HG03558 (cell line): ENCODE results near the gene ATF6.

Experiments
- ATAC-seq: cut with Tn5 transposase; IDR thresholded peaks from one replicate; pipeline ENCODE4 v1.9.1; 2021; ENCODE audit warnings: moderate number of reproducible peaks; ENCODE audit not compliant: unreplicated experiment; ENCODE audit errors: extremely low read depth

ATF6 gene

DNA sequence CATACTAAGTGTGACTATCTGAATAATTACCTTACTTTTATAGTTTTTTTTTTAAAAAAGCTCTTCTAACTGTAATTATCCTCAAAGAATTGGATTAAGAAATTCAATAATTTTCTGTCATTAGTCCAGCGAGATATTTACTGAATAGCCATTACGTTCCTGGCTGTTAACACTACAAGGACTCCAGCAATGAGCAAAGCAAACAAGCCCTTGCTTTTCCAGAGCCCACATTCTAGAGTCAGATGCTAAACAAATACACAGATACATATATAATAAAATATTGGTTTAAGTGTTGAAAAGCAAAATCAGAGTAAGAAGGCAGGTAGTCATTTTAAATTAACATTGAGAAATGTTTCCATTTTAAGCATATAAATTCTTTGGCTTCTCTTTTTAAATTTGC is 118.4 kb downstream of the ATF6 start:
- no peak for ATAC-seq

DNA sequence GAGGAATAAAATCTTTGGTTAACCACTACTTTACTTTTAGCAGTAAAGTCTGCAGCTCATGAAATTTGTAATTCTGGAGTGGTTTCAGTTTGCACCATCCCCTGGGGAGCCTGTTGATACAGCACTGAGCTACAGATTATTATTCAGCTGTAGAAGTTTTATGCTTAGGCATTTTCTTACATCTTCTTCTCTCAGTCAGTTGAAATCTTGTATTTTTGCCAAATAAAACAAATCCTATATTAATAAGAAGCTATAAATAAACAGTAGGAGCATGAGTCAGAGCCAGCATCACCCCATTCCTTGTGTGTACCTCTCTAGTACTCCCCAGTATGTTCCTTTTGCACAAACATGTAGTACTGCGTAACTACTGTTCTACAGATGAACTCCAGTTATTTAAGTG is 118.9 kb downstream of the ATF6 start:
- no peak for ATAC-seq

GRCh38 chr1:161885759-161886158 is 119.6 kb downstream of the ATF6 start:
- no peak for ATAC-seq

DNA sequence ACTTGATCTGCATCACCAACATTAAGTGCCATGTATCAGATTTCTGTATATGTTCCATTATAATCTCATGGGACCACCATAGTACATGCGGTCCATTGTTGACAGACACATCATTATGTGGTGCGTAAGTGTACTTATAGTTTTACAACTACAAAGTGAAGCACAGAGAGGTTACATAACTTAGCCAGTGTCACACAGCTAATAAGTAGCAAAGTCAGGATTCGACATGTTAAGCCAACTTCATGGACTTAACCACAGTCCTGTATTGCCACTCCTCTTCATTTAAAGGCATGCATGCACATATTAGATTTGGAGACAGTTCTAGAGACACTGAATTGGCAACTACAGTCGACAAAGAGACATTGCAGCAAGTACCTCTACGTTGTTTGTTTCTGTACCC is 120.5 kb downstream of the ATF6 start:
- no peak for ATAC-seq

- no peak for ATAC-seq
Measured at GRCh38 chr1:161887730-161888287, 121.7 kb downstream of the ATF6 start.

DNA sequence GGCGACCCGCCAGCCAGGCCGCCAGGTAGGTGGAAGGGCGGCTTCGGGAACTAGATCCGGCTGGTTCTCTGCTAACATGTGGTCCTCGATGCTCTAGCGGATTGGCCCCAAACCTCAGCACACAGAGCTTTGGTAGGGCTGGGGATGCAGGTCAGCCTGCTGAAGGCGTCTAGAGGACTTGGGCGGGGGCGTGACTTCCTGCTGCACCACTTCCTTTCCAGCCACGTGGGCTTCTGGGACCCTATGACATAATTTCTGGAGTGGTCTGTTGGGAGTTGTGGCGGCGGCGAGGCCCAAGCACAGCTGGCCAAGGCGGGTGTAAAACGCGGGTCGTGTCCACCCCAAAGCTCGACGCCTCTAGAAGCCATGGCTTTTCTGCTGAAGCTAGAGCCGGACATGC is 124.5 kb downstream of the ATF6 start:
- no peak for ATAC-seq

- no peak for ATAC-seq
Measured at GRCh38 chr1:161899091-161899490, 133.0 kb downstream of the ATF6 start.

DNA sequence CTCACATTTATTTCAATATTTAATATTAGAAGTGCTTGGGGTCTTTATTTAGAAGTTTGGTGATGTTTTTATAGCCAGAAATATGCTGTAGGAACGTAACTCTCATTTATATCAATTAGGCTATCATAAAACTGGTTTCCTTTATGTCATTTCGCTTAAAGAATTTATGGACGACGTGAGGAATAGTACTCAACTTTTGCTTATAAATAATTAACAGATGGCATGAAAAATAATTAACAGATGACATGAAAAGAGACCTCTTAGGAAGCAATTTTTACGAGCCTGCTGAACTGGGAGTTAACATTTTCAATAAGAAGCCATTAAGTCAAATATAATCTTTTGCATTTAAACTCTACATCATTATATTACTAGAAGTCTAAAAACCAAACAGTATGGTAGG is 134.0 kb downstream of the ATF6 start:
- no peak for ATAC-seq

DNA sequence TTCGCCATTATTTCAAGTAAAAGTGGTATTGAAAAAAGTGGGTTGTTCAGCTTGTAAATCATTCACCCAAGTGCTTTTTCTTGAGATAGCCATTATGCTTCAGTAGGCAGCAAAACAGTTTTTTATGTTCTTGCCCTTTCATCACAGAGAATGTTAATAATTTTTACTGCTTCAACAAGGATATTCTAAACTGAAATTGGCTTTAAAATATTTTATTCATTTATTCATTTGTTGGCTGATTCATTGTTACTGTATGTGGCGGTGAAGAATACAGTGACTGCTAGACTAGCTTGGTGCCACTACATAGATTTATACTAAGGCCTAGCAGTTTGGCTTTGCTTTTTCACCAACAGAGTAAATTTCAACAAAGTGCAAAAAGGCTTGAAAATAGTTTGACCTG is 136.1 kb downstream of the ATF6 start:
- ATAC-seq, result no peak

GRCh38 chr1:161905269-161905884 is 139.3 kb downstream of the ATF6 start:
- ATAC-seq, result no peak

- no peak for ATAC-seq
Measured at GRCh38 chr1:161907265-161907664, 141.1 kb downstream of the ATF6 start.

DNA sequence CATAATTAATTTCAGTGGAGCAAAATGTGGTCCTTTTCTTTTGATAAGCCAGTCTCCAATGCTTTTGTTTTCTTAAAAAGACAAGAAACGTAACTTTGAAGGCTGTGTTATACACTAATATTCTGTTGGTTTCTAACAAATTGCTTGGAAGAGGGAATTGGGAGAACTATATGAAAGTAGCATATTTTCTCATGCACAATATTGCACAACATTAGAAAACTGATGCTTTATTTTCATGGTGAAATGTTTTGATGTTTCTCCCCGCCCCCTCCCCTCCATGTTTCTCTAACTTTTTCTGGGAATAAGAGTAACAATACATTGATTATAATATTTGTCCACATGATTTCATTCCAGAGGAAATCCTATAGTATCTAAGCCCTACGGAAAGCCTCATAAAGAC is 142.1 kb downstream of the ATF6 start:
- no peak for ATAC-seq

- no peak for ATAC-seq
Measured at GRCh38 chr1:161910604-161911003, 144.5 kb downstream of the ATF6 start.

DNA sequence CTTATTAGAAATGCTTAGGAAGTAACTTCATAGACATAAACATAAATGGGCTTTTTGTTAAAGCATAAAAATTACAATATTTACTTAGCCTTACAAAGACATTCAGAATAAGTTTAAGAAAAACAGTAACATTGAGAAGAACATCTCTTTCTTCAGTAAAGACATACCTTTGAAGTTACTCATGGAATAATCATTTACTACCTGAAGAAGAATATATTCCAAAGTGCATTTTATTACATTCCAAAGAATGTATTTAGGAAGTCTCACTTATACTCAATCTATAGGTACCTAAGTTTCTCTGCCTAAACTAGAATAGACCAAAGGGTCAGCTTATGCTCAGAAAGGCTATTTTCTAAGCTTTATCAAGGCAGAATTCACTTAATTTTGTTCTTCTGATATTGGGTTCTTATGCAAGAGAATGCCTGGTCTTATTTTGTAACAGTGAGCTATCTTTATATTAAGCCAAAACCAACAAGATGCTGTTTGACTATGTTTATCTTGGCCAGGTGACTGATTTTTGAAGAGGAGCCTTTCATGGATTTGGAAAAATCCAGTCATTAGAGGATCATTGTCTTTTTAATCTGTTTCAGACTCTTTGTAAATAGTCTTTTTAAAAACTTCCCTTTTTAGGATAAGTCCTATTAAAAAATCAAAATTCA is 147.5 kb downstream of the ATF6 start:
- ATAC-seq, result no peak

DNA sequence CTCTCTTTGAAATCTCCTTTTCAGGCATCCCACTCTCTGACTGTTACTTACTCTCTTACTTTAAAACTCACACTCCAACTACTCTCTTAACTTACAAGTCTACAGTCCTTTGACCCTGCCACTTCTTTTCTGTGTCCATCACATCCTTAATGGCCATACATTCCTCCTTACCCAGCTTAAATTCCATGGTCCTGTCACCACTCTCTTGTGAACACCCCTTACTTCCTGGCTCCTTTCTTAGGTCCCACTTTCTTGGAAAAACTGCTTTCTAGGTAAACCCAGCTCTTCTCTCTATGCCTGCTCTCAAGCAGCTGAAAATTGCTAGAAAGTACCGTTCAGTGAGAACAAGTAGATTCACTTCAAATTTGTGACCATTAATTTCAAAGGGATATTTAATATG is 148.5 kb downstream of the ATF6 start:
- no peak for ATAC-seq

DNA sequence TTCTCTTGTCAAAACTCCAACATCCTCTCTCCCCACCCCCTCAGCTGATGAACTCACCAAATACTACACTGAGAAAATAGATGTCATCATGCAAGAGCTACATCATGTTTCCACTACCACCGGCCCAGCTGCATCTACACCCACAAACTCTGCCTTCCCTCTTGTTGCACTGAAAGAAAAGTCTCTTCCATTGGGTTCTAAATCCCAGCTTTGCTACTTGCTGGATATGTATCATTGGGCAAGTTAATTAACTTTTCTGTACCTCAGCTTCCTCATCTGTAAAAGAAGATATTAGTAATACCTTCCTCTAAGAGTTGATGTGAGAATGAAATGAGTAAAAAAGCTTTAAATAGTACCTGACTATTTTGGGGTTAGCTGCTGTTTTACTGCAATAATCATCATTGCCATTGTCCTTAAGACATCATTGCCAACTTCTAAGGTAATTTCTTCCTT is 149.0 kb downstream of the ATF6 start:
- peak; percentile 76 for ATAC-seq

DNA sequence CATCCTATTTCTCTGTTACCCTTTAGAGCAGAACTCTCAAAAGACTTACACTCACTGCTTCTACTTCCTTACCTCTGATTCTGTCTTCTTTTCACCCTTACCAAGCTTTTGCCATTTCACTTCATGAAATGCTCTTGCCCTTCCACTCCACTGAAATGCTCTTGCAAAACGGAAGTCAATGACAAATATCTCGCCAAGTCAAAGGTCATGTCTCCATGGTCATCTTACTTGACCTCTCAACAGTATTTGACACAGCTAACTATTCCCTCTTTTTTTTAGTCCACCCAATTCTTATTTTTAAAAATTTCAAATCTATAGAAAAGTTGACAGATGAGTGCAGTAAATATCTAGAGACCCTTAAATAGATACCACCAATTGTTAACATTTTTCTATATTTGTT is 149.9 kb downstream of the ATF6 start:
- no peak for ATAC-seq

- no peak for ATAC-seq
Measured at GRCh38 chr1:161919229-161919628, 153.1 kb downstream of the ATF6 start.

DNA sequence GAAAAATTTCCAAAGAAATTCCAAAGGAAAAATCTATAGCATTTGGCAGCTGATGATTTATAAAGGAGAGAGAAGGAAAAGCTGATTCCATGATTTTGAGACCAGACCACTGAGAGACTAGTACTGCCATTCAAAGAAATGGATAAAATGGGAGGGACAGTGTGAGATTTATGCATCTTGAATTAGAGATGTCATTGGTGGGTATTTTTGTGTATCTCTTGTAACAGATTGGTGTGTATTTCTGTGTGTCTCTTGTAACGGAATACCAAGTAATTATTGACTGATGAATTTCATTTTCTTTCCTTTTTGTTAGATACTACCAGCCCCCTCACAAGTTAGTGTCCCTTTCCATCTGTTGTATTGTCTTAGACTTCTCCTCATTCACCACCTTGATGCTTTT is 155.4 kb downstream of the ATF6 start:
- no peak for ATAC-seq

- ATAC-seq, result no peak
Measured at GRCh38 chr1:161921990-161922389, 155.9 kb downstream of the ATF6 start.

- no peak for ATAC-seq
Measured at GRCh38 chr1:161928056-161928455, 161.9 kb downstream of the ATF6 start.

DNA sequence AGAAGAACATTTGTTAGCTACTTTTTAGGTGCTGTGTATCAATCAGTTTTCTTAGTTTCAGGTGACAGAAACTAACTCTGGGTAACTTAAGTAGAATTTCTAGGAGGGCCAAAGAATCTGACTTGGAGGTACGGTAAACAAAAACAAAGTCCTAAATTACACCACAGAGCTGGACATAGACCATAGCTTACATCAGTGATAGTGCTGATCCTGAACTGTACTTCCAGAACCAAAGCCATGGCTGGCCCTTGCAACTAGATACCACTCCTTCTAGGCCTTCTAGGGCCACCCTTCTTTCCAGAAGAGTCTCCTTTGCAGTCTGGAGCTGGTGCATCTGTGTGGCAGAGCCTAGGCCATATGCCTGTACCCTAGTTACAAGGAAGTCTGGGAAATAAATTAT is 163.0 kb downstream of the ATF6 start:
- ATAC-seq, result no peak
